Nephron (organoid): ENCODE measurements around the gene NEMP2.

Experiments used
- H3K27ac Mint-ChIP-seq, 3 experiments: 2 replicates each; pipeline ENCODE4 v1.8.0; 2020; ENCODE audit warnings: mixed read lengths in 3 of 3, mild to moderate bottlenecking in 2 of 3, moderate library complexity in 1 of 3
- H3K27me3 Mint-ChIP-seq: 2 replicates; pipeline ENCODE4 v1.8.0; 2021; ENCODE audit warnings: low read depth, mild to moderate bottlenecking, moderate library complexity, mixed read lengths
- H3K36me3 Mint-ChIP-seq: 2 replicates; pipeline ENCODE4 v1.8.0; 2020; ENCODE audit warnings: low read depth, mixed read lengths
- H3K4me1 Mint-ChIP-seq: 2 replicates; pipeline ENCODE4 v1.8.0; 2020; ENCODE audit warnings: mixed read lengths
- H3K4me3 Mint-ChIP-seq, 3 experiments: 2 replicates each; pipeline ENCODE4 v1.8.0; 2020; ENCODE audit warnings: mild to moderate bottlenecking in 3 of 3, mixed read lengths in 3 of 3, moderate library complexity in 2 of 3
- H3K9me3 Mint-ChIP-seq: 2 replicates; pipeline ENCODE4 v1.8.0; 2020; ENCODE audit warnings: mixed read lengths
- TF ChIP-seq, protein P1 (sequence below), 3 experiments: fragments of 200-600 bp; sonication (generic); IDR thresholded peaks; one replicate each; pipeline ENCODE4 v1.5.0; 2021; ENCODE audit warnings: antibody characterized with exemption in 3 of 3; ENCODE audit not compliant: unreplicated experiment in 3 of 3

The NEMP2 gene

DNA sequence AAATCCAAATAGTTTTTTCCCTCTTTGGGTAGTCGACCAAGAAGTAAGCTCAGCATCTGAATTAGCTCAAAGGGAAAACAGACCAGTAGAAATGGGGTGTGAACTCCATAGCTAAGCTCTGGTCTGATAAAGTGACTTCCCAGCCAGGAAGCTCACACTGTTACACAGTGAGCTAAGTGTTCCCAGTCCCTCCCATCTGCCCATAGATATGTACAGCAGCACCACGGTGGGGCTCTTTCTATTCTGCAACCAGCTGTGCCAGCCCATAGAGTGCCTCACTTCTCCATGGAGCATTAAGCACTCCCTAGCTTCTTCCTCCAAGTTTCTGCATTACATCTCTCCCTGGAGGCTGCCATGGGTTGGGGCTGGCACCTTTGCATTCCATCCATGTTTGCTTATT, 27.6 kb upstream of the NEMP2 start:
- TF ChIP-seq, protein P1, sequence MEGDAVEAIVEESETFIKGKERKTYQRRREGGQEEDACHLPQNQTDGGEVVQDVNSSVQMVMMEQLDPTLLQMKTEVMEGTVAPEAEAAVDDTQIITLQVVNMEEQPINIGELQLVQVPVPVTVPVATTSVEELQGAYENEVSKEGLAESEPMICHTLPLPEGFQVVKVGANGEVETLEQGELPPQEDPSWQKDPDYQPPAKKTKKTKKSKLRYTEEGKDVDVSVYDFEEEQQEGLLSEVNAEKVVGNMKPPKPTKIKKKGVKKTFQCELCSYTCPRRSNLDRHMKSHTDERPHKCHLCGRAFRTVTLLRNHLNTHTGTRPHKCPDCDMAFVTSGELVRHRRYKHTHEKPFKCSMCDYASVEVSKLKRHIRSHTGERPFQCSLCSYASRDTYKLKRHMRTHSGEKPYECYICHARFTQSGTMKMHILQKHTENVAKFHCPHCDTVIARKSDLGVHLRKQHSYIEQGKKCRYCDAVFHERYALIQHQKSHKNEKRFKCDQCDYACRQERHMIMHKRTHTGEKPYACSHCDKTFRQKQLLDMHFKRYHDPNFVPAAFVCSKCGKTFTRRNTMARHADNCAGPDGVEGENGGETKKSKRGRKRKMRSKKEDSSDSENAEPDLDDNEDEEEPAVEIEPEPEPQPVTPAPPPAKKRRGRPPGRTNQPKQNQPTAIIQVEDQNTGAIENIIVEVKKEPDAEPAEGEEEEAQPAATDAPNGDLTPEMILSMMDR (IDR thresholded peaks at IDR 0.05; ENCODE audit: unreplicated experiment in 3 of 3) = no peak
- H3K4me3 Mint-ChIP-seq = no peak overlapping the region
- peaks cover 10% of the 10 kb centered on the region for H3K36me3 Mint-ChIP-seq
- H3K4me1 Mint-ChIP-seq = no peaks in the 10 kb centered on the region
- no peaks in the 10 kb centered on the region for H3K27me3 Mint-ChIP-seq
- no peak overlapping the region for H3K27ac Mint-ChIP-seq
- peaks cover 19% of the 10 kb centered on the region for H3K9me3 Mint-ChIP-seq

DNA sequence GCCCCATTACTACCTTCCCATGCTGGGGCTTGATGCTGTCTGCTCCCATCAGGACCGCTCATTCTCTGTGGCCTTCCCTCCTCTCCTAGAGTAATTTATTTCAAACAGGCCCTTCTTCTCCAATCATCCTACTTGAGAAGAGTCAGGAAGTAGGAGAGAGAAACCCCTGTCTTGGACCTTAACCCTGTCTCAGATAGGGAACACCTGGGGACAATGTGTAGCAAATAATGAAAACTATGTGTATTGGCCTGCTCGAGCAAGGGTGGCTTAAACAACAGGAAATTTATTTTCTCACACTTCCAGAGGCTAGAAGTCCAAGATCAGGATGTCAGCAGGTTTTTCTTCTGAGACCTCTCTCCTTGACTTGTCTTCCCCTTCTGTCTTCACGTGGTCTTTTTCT, 26.6 kb upstream of the NEMP2 start:
- TF ChIP-seq, protein P1 (IDR thresholded peaks at IDR 0.05; ENCODE audit: unreplicated experiment in 3 of 3) = no peak
- Mint-ChIP-seq H3K27me3 (no peaks in the 10 kb centered on the region), H3K36me3 (peaks cover 6% of the 10 kb centered on the region), H3K4me1 (no peaks in the 10 kb centered on the region), H3K4me3 (no peak overlapping the region), H3K27ac (no peak overlapping the region), H3K9me3 (peaks cover 13% of the 10 kb centered on the region)

DNA sequence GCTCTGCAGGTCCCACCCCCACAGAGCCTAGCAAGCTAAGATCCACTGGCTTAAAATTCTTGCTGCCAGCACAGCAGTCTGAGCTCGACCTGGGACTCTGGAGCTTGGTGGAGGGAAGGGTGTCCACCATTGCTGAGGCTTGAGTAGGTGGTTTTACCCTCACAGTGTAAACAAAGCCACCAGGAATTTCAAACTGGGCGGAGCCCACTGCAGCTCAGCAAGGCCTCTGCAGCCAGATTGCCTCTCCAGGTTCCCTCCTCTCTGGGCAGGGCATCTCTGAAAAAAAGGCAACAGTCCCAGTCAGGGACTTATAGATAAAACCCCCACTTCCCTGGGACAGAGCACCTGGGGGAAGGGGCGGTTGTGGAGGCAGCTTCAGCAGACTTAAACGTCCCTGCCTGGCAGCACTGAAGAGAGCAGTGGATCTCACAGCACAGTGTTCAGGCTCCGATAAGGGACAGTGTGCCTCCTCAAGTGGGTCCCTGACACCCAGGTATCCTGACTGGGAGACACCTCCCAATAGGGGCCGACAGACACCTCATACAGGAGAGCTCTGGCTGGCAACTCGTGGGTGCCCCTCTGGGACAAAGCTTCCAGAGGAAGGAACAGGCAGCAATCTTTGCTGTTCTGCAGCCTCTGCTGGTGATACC, 20.0 kb upstream of the NEMP2 start:
- peaks cover 5% of the 10 kb centered on the region for H3K9me3 Mint-ChIP-seq
- H3K4me1 Mint-ChIP-seq = no peaks in the 10 kb centered on the region
- H3K27ac Mint-ChIP-seq = no peak overlapping the region
- no peaks in the 10 kb centered on the region for H3K27me3 Mint-ChIP-seq
- TF ChIP-seq, protein P1 (IDR thresholded peaks at IDR 0.05; ENCODE audit: unreplicated experiment in 3 of 3) = no peak
- no peak overlapping the region for H3K4me3 Mint-ChIP-seq
- H3K36me3 Mint-ChIP-seq = peaks cover 4% of the 10 kb centered on the region

DNA sequence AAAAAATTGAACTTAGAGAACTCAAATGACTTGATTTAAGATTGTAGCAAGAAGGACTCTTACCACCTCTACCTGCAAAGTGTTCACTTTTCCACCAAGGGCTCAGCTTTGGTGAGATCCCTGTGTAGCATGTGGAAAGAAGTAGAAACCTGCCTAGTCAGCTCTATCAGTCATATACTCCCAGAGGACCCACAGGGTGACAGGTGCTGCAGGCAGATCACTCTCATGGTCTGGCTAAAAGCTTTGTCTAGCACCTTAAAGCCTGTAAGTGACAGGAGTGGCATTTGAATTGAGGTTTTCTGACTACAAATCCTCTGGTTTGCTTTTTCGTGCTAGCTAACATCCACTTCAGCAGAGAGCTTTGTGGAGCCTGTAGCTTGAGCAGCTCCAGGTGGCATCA, 18.7 kb upstream of the NEMP2 start:
- TF ChIP-seq, protein P1 (IDR thresholded peaks at IDR 0.05; ENCODE audit: unreplicated experiment in 3 of 3) = no peak
- H3K27me3 Mint-ChIP-seq = no peaks in the 10 kb centered on the region

DNA sequence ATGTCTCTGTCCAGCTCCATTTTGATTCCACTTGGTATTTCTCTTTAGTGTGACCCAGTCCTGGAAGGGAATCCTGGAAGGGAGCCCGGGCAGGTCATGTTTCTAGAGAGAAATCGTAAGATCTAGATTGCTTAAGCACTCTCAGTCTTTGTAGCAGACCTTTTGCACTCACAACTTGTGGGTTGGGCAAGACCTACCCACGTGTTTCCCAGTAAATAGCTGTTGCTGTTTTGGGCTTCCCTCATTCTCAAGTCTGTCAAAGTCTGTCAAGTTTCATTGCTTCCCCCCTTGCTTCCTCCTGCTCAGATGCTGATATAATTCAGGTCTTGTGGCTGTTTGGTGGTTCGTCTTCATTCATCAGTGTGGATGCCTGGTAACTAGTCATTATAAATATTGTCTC, 17.4 kb upstream of the NEMP2 start:
- H3K9me3 Mint-ChIP-seq = peaks cover 5% of the 10 kb centered on the region
- H3K27ac Mint-ChIP-seq = no peak overlapping the region
- no peaks in the 10 kb centered on the region for H3K4me1 Mint-ChIP-seq
- no peaks in the 10 kb centered on the region for H3K27me3 Mint-ChIP-seq
- peaks cover 4% of the 10 kb centered on the region for H3K36me3 Mint-ChIP-seq
- TF ChIP-seq, protein P1 (IDR thresholded peaks at IDR 0.05; ENCODE audit: unreplicated experiment in 3 of 3) = no peak
- no peak overlapping the region for H3K4me3 Mint-ChIP-seq

More for the DNA sequence above, 18.7 kb upstream of the NEMP2 start:
- no peaks in the 10 kb centered on the region for H3K4me1 Mint-ChIP-seq
- peaks cover 4% of the 10 kb centered on the region for H3K36me3 Mint-ChIP-seq
- no peak overlapping the region for H3K4me3 Mint-ChIP-seq
- H3K9me3 Mint-ChIP-seq = peaks cover 5% of the 10 kb centered on the region
- H3K27ac Mint-ChIP-seq = no peak overlapping the region

DNA sequence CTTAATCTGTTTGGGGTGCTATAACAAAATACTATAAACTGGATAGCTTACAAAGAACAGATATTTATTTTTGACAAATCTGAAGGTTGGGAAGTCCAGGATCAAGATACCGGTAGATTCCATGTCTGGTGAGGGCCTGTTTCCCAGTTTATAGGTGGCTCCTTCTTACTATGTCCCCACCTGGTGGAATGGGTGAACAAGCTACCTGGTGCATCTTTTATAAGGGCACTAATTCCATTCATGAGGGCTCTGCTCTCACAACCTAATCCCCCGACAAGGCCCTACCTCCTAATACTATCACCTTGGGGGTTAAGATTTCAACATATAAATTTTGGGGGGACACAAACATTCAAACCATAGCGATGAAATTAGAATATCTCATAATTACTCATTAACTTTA, 15.6 kb upstream of the NEMP2 start:
- H3K36me3 Mint-ChIP-seq = no peaks in the 10 kb centered on the region
- no peak overlapping the region for H3K27ac Mint-ChIP-seq
- no peaks in the 10 kb centered on the region for H3K9me3 Mint-ChIP-seq
- H3K4me1 Mint-ChIP-seq = peaks cover 8% of the 10 kb centered on the region
- H3K27me3 Mint-ChIP-seq = no peaks in the 10 kb centered on the region
- TF ChIP-seq, protein P1 (IDR thresholded peaks at IDR 0.05; ENCODE audit: unreplicated experiment in 3 of 3) = no peak
- no peak overlapping the region for H3K4me3 Mint-ChIP-seq
